HepG2 (cell line): ENCODE results near the gene MSMB. TPM values are rescaled to one million over a fixed set of nuclear protein-coding genes. Genes with fewer than 3 reads are reported as not detected.

Source experiments
- HOXA7 ChIP-seq: sonication (generic); formaldehyde crosslinking; IDR thresholded peaks from 2 replicates; pipeline ENCODE4 v1.8.1; 2022; ENCODE audit warnings: mild to moderate bottlenecking, missing genetic modification reagents, moderate library complexity
- JUN ChIP-seq: sonication (generic); formaldehyde crosslinking; IDR thresholded peaks from 2 replicates; pipeline ENCODE4 v1.4.0; 2020; ENCODE audit warnings: mild to moderate bottlenecking, missing genetic modification reagents
- SOX13 ChIP-seq, 3 experiments: fragments of 450-650 bp in 1 of 3; sonication (generic) in 1 of 3; formaldehyde crosslinking in 1 of 3; IDR thresholded peaks in 2 of 3; conservative IDR thresholded peaks in 1 of 3; 2 replicates each; pipeline versions ENCODE4 v1.5.0 to v1.6.1; 2016 to 2020; ENCODE audit warnings: antibody characterized with exemption in 1 of 3, mild to moderate bottlenecking in 1 of 3, missing compliant biosample characterization in 1 of 3, missing genetic modification reagents in 1 of 3, moderate library complexity in 1 of 3
- SOX5 ChIP-seq: IDR thresholded peaks from 2 replicates; pipeline ENCODE4 v1.6.1; 2016; ENCODE audit warnings: borderline replicate concordance
- TARDBP ChIP-seq: sonication (generic); formaldehyde crosslinking; IDR thresholded peaks from 2 replicates; pipeline ENCODE4 v1.8.0; 2022; ENCODE audit warnings: mild to moderate bottlenecking, missing genetic modification reagents
- ZFX ChIP-seq: sonication (generic); formaldehyde crosslinking; IDR thresholded peaks from 2 replicates; pipeline ENCODE4 v1.4.0; 2020; ENCODE audit warnings: mild to moderate bottlenecking, low read depth, missing genetic modification reagents, moderate library complexity
- ZNF12 ChIP-seq: sonication (generic); formaldehyde crosslinking; IDR thresholded peaks from 2 replicates; pipeline ENCODE4 v1.5.0; 2020; ENCODE audit warnings: missing genetic modification reagents
- ZNF350 ChIP-seq: sonication (generic); formaldehyde crosslinking; IDR thresholded peaks from 2 replicates; pipeline ENCODE4 v1.4.0; 2020; ENCODE audit warnings: mild to moderate bottlenecking, low read depth, missing genetic modification reagents, borderline replicate concordance
- ZNF572 ChIP-seq: sonication (generic); formaldehyde crosslinking; IDR thresholded peaks from 2 replicates; pipeline ENCODE4 v1.5.1; 2020; ENCODE audit warnings: mild to moderate bottlenecking, missing genetic modification reagents
- ZNF747 ChIP-seq: sonication (generic); formaldehyde crosslinking; IDR thresholded peaks from 2 replicates; pipeline ENCODE4 v1.8.1; 2023; ENCODE audit warnings: missing genetic modification reagents, mild to moderate bottlenecking, borderline replicate concordance
- ZNF891 ChIP-seq: sonication (generic); formaldehyde crosslinking; IDR thresholded peaks from 2 replicates; pipeline ENCODE4 v1.5.0; 2020; ENCODE audit warnings: mild to moderate bottlenecking, missing genetic modification reagents
- polyA plus RNA-seq, 8 experiments: library from polyadenylated mRNA; depleted of rRNA in 3 of 8; stranded (reverse) in 7 of 8; unstranded in 1 of 8; fragments of >200 nt; fragmentation: Illumina TruSeq in 4 of 8; extraction: Trizol in 4 of 8; gene quantifications; 2 replicates each; pipeline versions ENCODE4 v1.2.1 to v1.2.3, GENCODE V29; 2011 to 2016; ENCODE audit warnings: low read depth in 4 of 8, missing spikeins in 1 of 8, mixed read lengths in 1 of 8; ENCODE audit not compliant: insufficient read depth in 1 of 8
- total RNA-seq, 5 experiments: library from RNA; depleted of rRNA; stranded (reverse); fragments of >200 nt; fragmentation: Illumina TruSeq; extraction: Trizol; gene quantifications; 2 replicates each; pipeline ENCODE4 v1.2.3, GENCODE V29; 2016; ENCODE audit warnings: low read depth in 1 of 5
- TF ChIP-seq, protein P1 (sequence below): sonication (generic); formaldehyde crosslinking; conservative IDR thresholded peaks from 2 replicates; pipeline ENCODE4 v1.8.0; 2022; ENCODE audit warnings: low read depth, missing genetic modification reagents
- TF ChIP-seq, protein P2 (sequence below): fragments of 450-650 bp; IDR thresholded peaks from 2 replicates; pipeline ENCODE4 v1.6.1; 2017
- TF ChIP-seq, protein P3 (sequence below): sonication (generic); formaldehyde crosslinking; IDR thresholded peaks from 2 replicates; pipeline ENCODE4 v1.5.0; 2020; ENCODE audit warnings: missing genetic modification reagents
- TF ChIP-seq, protein P4 (sequence below): sonication (generic); formaldehyde crosslinking; IDR thresholded peaks from 2 replicates; pipeline ENCODE4 v1.4.0; 2020; ENCODE audit warnings: missing genetic modification reagents, borderline replicate concordance
- TF ChIP-seq, protein P5 (sequence below): sonication (generic); formaldehyde crosslinking; IDR thresholded peaks from 2 replicates; pipeline ENCODE4 v1.5.1; 2020; ENCODE audit warnings: mild to moderate bottlenecking, missing genetic modification reagents

MSMB gene
- total and polyA plus RNA-seq, 2 of the 13 experiments (the other 11 are each of a cell fraction or from before 2014, with no cell fraction given) = 0.84 TPM; not detected in 1

DNA sequence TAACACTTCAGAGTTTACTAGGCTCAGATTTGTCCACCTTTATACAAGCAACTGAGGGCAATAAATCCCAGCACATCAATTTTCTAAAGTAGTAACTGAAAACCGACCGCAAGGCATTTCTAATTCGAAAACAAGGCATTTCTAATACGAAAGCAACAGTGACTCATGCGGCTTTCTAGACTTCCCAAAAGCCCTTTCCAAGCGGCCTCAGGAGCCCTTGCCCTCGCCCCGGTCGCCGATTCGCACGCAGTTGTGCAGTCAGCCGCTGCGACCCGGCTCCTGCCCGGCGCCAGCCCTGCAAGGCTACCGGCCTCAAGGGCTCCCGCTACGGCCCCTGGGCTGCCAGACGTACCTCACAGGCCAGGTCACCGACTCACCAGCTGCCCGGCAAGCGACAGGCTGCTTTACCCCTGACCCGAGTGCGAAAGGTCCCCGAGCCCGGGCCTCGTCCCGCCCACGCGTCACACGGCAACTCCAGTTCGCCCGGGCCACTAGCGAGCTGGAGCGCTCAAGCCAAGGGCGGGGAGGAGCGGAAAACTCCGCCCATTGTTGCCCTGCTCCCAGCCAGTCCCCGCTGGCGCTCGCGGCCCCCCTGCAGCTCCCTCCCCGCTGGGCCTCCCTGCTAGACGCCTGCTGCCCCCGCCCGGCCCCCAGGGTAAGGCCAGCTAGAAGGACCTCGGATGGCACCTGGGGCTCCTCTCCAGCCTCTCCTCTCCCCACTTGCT lies 22.9 kb downstream of the MSMB start (continued):
- TF ChIP-seq, protein P1, sequence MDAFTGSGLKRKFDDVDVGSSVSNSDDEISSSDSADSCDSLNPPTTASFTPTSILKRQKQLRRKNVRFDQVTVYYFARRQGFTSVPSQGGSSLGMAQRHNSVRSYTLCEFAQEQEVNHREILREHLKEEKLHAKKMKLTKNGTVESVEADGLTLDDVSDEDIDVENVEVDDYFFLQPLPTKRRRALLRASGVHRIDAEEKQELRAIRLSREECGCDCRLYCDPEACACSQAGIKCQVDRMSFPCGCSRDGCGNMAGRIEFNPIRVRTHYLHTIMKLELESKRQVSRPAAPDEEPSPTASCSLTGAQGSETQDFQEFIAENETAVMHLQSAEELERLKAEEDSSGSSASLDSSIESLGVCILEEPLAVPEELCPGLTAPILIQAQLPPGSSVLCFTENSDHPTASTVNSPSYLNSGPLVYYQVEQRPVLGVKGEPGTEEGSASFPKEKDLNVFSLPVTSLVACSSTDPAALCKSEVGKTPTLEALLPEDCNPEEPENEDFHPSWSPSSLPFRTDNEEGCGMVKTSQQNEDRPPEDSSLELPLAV (CRISPR knock-in tag) = no peak
- TF ChIP-seq TARDBP (CRISPR knock-in tag) (0 out of 2 replicates have a peak, but pooled peaks have one; percentile 71), ZNF12 (peak; percentile 42; the same call in 1 of the 2 replicates), ZNF891 (peak; percentile 95), ZNF350 (CRISPR knock-in tag) (peak; percentile 65; the same call in 1 of the 2 replicates), ZNF747 (CRISPR knock-in tag) (peak; percentile 72; the same call in 1 of the 2 replicates), SOX13 (IDR thresholded peaks at IDR 0.05) (no peak), SOX13 (CRISPR knock-in tag; conservative IDR thresholded peaks at IDR 0.05 in 1 of 2, IDR thresholded peaks at IDR 0.05 in 1 of 2) (peak in 1 of 2 experiments; percentile 76; a peak in 2 of 4 replicates), SOX5 (CRISPR knock-in tag) (peak; percentile 67; the same call in 1 of the 2 replicates), JUN (CRISPR knock-in tag) (0 out of 2 replicates have a peak, but pooled peaks have one; percentile 18), HOXA7 (CRISPR knock-in tag) (no peak), ZFX (peak; percentile 77), ZNF572 (no peak)
- TF ChIP-seq, protein P2, sequence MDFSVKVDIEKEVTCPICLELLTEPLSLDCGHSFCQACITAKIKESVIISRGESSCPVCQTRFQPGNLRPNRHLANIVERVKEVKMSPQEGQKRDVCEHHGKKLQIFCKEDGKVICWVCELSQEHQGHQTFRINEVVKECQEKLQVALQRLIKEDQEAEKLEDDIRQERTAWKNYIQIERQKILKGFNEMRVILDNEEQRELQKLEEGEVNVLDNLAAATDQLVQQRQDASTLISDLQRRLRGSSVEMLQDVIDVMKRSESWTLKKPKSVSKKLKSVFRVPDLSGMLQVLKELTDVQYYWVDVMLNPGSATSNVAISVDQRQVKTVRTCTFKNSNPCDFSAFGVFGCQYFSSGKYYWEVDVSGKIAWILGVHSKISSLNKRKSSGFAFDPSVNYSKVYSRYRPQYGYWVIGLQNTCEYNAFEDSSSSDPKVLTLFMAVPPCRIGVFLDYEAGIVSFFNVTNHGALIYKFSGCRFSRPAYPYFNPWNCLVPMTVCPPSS = no peak
- TF ChIP-seq, protein P3, sequence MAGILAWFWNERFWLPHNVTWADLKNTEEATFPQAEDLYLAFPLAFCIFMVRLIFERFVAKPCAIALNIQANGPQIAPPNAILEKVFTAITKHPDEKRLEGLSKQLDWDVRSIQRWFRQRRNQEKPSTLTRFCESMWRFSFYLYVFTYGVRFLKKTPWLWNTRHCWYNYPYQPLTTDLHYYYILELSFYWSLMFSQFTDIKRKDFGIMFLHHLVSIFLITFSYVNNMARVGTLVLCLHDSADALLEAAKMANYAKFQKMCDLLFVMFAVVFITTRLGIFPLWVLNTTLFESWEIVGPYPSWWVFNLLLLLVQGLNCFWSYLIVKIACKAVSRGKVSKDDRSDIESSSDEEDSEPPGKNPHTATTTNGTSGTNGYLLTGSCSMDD (CRISPR knock-in tag) = no peak
- TF ChIP-seq, protein P4, sequence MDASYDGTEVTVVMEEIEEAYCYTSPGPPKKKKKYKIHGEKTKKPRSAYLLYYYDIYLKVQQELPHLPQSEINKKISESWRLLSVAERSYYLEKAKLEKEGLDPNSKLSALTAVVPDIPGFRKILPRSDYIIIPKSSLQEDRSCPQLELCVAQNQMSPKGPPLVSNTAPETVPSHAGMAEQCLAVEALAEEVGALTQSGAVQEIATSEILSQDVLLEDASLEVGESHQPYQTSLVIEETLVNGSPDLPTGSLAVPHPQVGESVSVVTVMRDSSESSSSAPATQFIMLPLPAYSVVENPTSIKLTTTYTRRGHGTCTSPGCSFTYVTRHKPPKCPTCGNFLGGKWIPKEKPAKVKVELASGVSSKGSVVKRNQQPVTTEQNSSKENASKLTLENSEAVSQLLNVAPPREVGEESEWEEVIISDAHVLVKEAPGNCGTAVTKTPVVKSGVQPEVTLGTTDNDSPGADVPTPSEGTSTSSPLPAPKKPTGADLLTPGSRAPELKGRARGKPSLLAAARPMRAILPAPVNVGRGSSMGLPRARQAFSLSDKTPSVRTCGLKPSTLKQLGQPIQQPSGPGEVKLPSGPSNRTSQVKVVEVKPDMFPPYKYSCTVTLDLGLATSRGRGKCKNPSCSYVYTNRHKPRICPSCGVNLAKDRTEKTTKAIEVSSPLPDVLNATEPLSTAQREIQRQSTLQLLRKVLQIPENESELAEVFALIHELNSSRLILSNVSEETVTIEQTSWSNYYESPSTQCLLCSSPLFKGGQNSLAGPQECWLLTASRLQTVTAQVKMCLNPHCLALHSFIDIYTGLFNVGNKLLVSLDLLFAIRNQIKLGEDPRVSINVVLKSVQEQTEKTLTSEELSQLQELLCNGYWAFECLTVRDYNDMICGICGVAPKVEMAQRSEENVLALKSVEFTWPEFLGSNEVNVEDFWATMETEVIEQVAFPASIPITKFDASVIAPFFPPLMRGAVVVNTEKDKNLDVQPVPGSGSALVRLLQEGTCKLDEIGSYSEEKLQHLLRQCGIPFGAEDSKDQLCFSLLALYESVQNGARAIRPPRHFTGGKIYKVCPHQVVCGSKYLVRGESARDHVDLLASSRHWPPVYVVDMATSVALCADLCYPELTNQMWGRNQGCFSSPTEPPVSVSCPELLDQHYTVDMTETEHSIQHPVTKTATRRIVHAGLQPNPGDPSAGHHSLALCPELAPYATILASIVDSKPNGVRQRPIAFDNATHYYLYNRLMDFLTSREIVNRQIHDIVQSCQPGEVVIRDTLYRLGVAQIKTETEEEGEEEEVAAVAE (CRISPR knock-in tag) = peak; percentile 65; the same call in 1 of the 2 replicates
- TF ChIP-seq, protein P5, sequence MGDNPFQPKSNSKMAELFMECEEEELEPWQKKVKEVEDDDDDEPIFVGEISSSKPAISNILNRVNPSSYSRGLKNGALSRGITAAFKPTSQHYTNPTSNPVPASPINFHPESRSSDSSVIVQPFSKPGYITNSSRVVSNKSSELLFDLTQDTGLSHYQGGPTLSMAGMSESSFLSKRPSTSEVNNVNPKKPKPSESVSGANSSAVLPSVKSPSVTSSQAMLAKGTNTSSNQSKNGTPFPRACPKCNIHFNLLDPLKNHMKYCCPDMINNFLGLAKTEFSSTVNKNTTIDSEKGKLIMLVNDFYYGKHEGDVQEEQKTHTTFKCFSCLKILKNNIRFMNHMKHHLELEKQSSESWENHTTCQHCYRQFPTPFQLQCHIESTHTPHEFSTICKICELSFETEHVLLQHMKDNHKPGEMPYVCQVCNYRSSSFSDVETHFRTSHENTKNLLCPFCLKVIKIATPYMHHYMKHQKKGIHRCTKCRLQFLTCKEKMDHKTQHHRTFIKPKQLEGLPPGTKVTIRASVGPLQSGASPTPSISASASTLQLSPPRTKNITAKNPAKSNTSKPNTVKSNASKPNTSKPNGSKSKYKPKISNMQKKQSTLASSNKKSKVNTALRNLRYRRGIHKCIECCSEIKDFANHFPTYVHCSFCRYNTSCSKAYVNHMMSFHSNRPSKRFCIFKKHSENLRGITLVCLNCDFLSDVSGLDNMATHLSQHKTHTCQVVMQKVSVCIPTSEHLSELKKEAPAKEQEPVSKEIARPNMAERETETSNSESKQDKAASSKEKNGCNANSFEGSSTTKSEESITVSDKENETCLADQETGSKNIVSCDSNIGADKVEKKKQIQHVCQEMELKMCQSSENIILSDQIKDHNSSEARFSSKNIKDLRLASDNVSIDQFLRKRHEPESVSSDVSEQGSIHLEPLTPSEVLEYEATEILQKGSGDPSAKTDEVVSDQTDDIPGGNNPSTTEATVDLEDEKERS (CRISPR knock-in tag) = peak; percentile 93
